Activated naive CD8-positive, alpha-beta T cell treated with anti-CD3 and anti-CD28 coated beads, Interleukin-2, amount 10 ng/mL, durations not matched to agents 7 days and 5 days (primary cell): ENCODE results near the gene FHOD3. TPM values are rescaled to one million over a fixed set of nuclear protein-coding genes. Genes with fewer than 3 reads are reported as not detected.

Experiments
- ATAC-seq: fragments of 150-1000 bp; cut with Tn5 transposase; one replicate; pipeline ENCODE4 v1.10.0; 2021; ENCODE audit warnings: low read depth, moderate library complexity
- POLR2A ChIA-PET: fragments of 350-600 bp; sonication (Branson Sonifier 250); formaldehyde crosslinking; loops from one replicate; lab custom pipeline; 2021; ENCODE audit warnings: antibody characterized with exemption; lab: Charles Lee
- DNase-seq: peaks from one replicate; pipeline ENCODE4 v3.0.0; 2021
- H3K27ac Mint-ChIP-seq: one replicate; pipeline ENCODE4 v1.8.0; 2022; ENCODE audit warnings: mild to moderate bottlenecking, mixed read lengths
- H3K27me3 Mint-ChIP-seq: one replicate; pipeline ENCODE4 v1.8.0; 2022; ENCODE audit warnings: mild to moderate bottlenecking, moderate library complexity, mixed read lengths
- H3K36me3 Mint-ChIP-seq: one replicate; pipeline ENCODE4 v1.8.0; 2021; ENCODE audit warnings: mild to moderate bottlenecking, mixed read lengths
- H3K4me1 Mint-ChIP-seq: one replicate; pipeline ENCODE4 v1.8.0; 2021; ENCODE audit warnings: mixed read lengths
- H3K4me3 Mint-ChIP-seq: one replicate; pipeline ENCODE4 v1.8.0; 2022; ENCODE audit warnings: mild to moderate bottlenecking, moderate library complexity, mixed read lengths
- H3K9me3 Mint-ChIP-seq: one replicate; pipeline ENCODE4 v1.8.0; 2021; ENCODE audit warnings: mixed read lengths
- total RNA-seq, 2 experiments: library from RNA; stranded (reverse); gene quantifications; one replicate each; pipeline ENCODE4 v1.2.3, GENCODE V29; 2021

FHOD3 gene
- total RNA-seq, 2 experiments from 2014 or later = not detected

GRCh38 chr18:36638224-36638623 is 340.7 kb downstream of the FHOD3 start:
- POLR2A ChIA-PET = no interaction called here
- no peak for DNase-seq
- no peaks in the 10 kb centered on the region for H3K4me1 Mint-ChIP-seq
- no peak overlapping the region for H3K27ac Mint-ChIP-seq
- no peaks in the 10 kb centered on the region for H3K36me3 Mint-ChIP-seq
- H3K4me3 Mint-ChIP-seq = no peak overlapping the region
- peaks cover 4% of the 10 kb centered on the region for H3K27me3 Mint-ChIP-seq
- no peak for ATAC-seq
- no peaks in the 10 kb centered on the region for H3K9me3 Mint-ChIP-seq

GRCh38 chr18:36640021-36640952 is 342.8 kb downstream of the FHOD3 start:
- POLR2A ChIA-PET = no interaction called here
- H3K27ac Mint-ChIP-seq = no peak overlapping the region
- ATAC-seq = no peak
- no peaks in the 10 kb centered on the region for H3K9me3 Mint-ChIP-seq
- H3K4me3 Mint-ChIP-seq = no peak overlapping the region
- no peaks in the 10 kb centered on the region for H3K4me1 Mint-ChIP-seq
- DNase-seq = no peak
- no peaks in the 10 kb centered on the region for H3K27me3 Mint-ChIP-seq
- no peaks in the 10 kb centered on the region for H3K36me3 Mint-ChIP-seq

GRCh38 chr18:36643061-36643460 is 345.5 kb downstream of the FHOD3 start:
- POLR2A ChIA-PET = no interaction called here
- no peak for ATAC-seq

GRCh38 chr18:36648803-36649202 is 351.3 kb downstream of the FHOD3 start:
- Mint-ChIP-seq H3K36me3 (no peaks in the 10 kb centered on the region), H3K9me3 (no peaks in the 10 kb centered on the region), H3K27ac (no peak overlapping the region), H3K4me1 (no peaks in the 10 kb centered on the region), H3K4me3 (no peak overlapping the region), H3K27me3 (peaks cover 2% of the 10 kb centered on the region)
- DNase-seq (no peak), ATAC-seq (no peak)
- POLR2A ChIA-PET = no interaction called here

More at GRCh38 chr18:36643061-36643460, 345.5 kb downstream of the FHOD3 start:
- Mint-ChIP-seq H3K27me3 (no peaks in the 10 kb centered on the region), H3K4me1 (no peaks in the 10 kb centered on the region), H3K36me3 (no peaks in the 10 kb centered on the region), H3K9me3 (no peaks in the 10 kb centered on the region), H3K27ac (no peak overlapping the region), H3K4me3 (no peak overlapping the region)
- no peak for DNase-seq

- H3K4me1 Mint-ChIP-seq = no peaks in the 10 kb centered on the region
- H3K27ac Mint-ChIP-seq = no peak overlapping the region
- DNase-seq (no peak), ATAC-seq (no peak)
- no peak overlapping the region for H3K4me3 Mint-ChIP-seq
- no peaks in the 10 kb centered on the region for H3K9me3 Mint-ChIP-seq
- peaks cover 2% of the 10 kb centered on the region for H3K27me3 Mint-ChIP-seq
- POLR2A ChIA-PET = no interaction called here
- H3K36me3 Mint-ChIP-seq = no peaks in the 10 kb centered on the region
These were observed 351.7 kb downstream of the FHOD3 start for GRCh38 chr18:36649205-36649604.

- H3K9me3 Mint-ChIP-seq = no peaks in the 10 kb centered on the region
- H3K36me3 Mint-ChIP-seq = no peaks in the 10 kb centered on the region
- H3K4me1 Mint-ChIP-seq = no peaks in the 10 kb centered on the region
- no peak overlapping the region for H3K27ac Mint-ChIP-seq
- DNase-seq (no peak), ATAC-seq (no peak)
- no peak overlapping the region for H3K4me3 Mint-ChIP-seq
- H3K27me3 Mint-ChIP-seq = peaks cover 2% of the 10 kb centered on the region
- POLR2A ChIA-PET = no interaction called here
These were observed 352.8 kb downstream of the FHOD3 start for GRCh38 chr18:36650266-36650665.

- Mint-ChIP-seq H3K4me3 (no peak overlapping the region), H3K9me3 (no peaks in the 10 kb centered on the region), H3K27me3 (peaks cover 2% of the 10 kb centered on the region), H3K36me3 (no peaks in the 10 kb centered on the region), H3K27ac (no peak overlapping the region), H3K4me1 (no peaks in the 10 kb centered on the region)
- POLR2A ChIA-PET = no interaction called here
- no peak for ATAC-seq
- no peak for DNase-seq
These were observed 353.4 kb downstream of the FHOD3 start for GRCh38 chr18:36650906-36651305.

GRCh38 chr18:36652503-36652902 is 355.0 kb downstream of the FHOD3 start:
- H3K27me3 Mint-ChIP-seq = peaks cover 4% of the 10 kb centered on the region
- no peaks in the 10 kb centered on the region for H3K36me3 Mint-ChIP-seq
- ATAC-seq (no peak), DNase-seq (no peak)
- POLR2A ChIA-PET = no interaction called here
- no peaks in the 10 kb centered on the region for H3K9me3 Mint-ChIP-seq
- H3K4me1 Mint-ChIP-seq = no peaks in the 10 kb centered on the region
- H3K27ac Mint-ChIP-seq = no peak overlapping the region
- no peak overlapping the region for H3K4me3 Mint-ChIP-seq

- H3K36me3 Mint-ChIP-seq = no peaks in the 10 kb centered on the region
- no peaks in the 10 kb centered on the region for H3K9me3 Mint-ChIP-seq
- H3K27me3 Mint-ChIP-seq = peaks cover 4% of the 10 kb centered on the region
- no peak for ATAC-seq
- H3K4me3 Mint-ChIP-seq = no peak overlapping the region
- DNase-seq = no peak
- H3K27ac Mint-ChIP-seq = no peak overlapping the region
- no peaks in the 10 kb centered on the region for H3K4me1 Mint-ChIP-seq
- POLR2A ChIA-PET = no interaction called here
These were observed 355.8 kb downstream of the FHOD3 start for GRCh38 chr18:36653141-36653869.

- Mint-ChIP-seq H3K27me3 (peaks cover 4% of the 10 kb centered on the region), H3K27ac (no peak overlapping the region), H3K4me3 (no peak overlapping the region), H3K4me1 (no peaks in the 10 kb centered on the region), H3K36me3 (no peaks in the 10 kb centered on the region), H3K9me3 (no peaks in the 10 kb centered on the region)
- ATAC-seq (no peak), DNase-seq (no peak)
- POLR2A ChIA-PET = no interaction called here
These were observed 356.4 kb downstream of the FHOD3 start for GRCh38 chr18:36653870-36654269.

- H3K4me1 Mint-ChIP-seq = no peaks in the 10 kb centered on the region
- ATAC-seq (no peak), DNase-seq (no peak)
- no peak overlapping the region for H3K27ac Mint-ChIP-seq
- POLR2A ChIA-PET = no interaction called here
- no peaks in the 10 kb centered on the region for H3K9me3 Mint-ChIP-seq
- peaks cover 4% of the 10 kb centered on the region for H3K27me3 Mint-ChIP-seq
- no peak overlapping the region for H3K4me3 Mint-ChIP-seq
- no peaks in the 10 kb centered on the region for H3K36me3 Mint-ChIP-seq
These were observed 357.6 kb downstream of the FHOD3 start for GRCh38 chr18:36655074-36655473.

- no peaks in the 10 kb centered on the region for H3K36me3 Mint-ChIP-seq
- peaks cover 4% of the 10 kb centered on the region for H3K27me3 Mint-ChIP-seq
- no peak overlapping the region for H3K27ac Mint-ChIP-seq
- DNase-seq = no peak
- POLR2A ChIA-PET = no interaction called here
- H3K4me1 Mint-ChIP-seq = no peaks in the 10 kb centered on the region
- H3K4me3 Mint-ChIP-seq = no peak overlapping the region
- no peak for ATAC-seq
- H3K9me3 Mint-ChIP-seq = no peaks in the 10 kb centered on the region
These were observed 358.4 kb downstream of the FHOD3 start for GRCh38 chr18:36655930-36656329.

- POLR2A ChIA-PET = no interaction called here
- Mint-ChIP-seq H3K4me3 (no peak overlapping the region), H3K36me3 (no peaks in the 10 kb centered on the region), H3K27me3 (peaks cover 3% of the 10 kb centered on the region), H3K27ac (no peak overlapping the region), H3K4me1 (no peaks in the 10 kb centered on the region), H3K9me3 (no peaks in the 10 kb centered on the region)
- DNase-seq = no peak
- no peak for ATAC-seq
These were observed 361.1 kb downstream of the FHOD3 start for GRCh38 chr18:36658611-36659010.

GRCh38 chr18:36660311-36660710 is 362.8 kb downstream of the FHOD3 start:
- ATAC-seq (no peak), DNase-seq (no peak)
- H3K36me3 Mint-ChIP-seq = no peaks in the 10 kb centered on the region
- H3K9me3 Mint-ChIP-seq = no peaks in the 10 kb centered on the region
- H3K4me3 Mint-ChIP-seq = no peak overlapping the region
- H3K4me1 Mint-ChIP-seq = no peaks in the 10 kb centered on the region
- H3K27me3 Mint-ChIP-seq = peaks cover 3% of the 10 kb centered on the region
- H3K27ac Mint-ChIP-seq = no peak overlapping the region
- POLR2A ChIA-PET = no interaction called here
